GM23338 (cell line): ENCODE data around the gene ZBP1. TPM values are rescaled to one million over a fixed set of nuclear protein-coding genes. Genes with fewer than 3 reads are reported as not detected.

ENCODE experiments used
- CREB1 ChIP-seq: fragments of 250-450 bp; sonication (Bioruptor Pico); IDR thresholded peaks from 2 replicates; pipeline ENCODE4 v1.5.0; 2020; ENCODE audit warnings: low read depth, mild to moderate bottlenecking, moderate library complexity
- EZH2phosphoT487 ChIP-seq: fragments of 200-600 bp; sonication (generic); IDR thresholded peaks from one replicate; pipeline ENCODE4 v1.8.1; 2018; ENCODE audit warnings: antibody characterized with exemption; ENCODE audit not compliant: unreplicated experiment
- ZNF331 ChIP-seq: fragments of 250-450 bp; sonication (Bioruptor Pico); IDR thresholded peaks from 2 replicates; pipeline ENCODE4 v1.5.0; 2020; ENCODE audit warnings: low read depth, mild to moderate bottlenecking, moderate library complexity
- ZNF462 ChIP-seq: fragments of 250-450 bp; sonication (Bioruptor Pico); IDR thresholded peaks from 2 replicates; pipeline ENCODE4 v1.5.0; 2020; ENCODE audit warnings: mild to moderate bottlenecking, moderate library complexity
- polyA plus RNA-seq: library from polyadenylated mRNA; unstranded; fragments of >200 nt; fragmentation: Nextera tagmentation; extraction: Ambion mirVana; gene quantifications from 2 replicates; pipeline ENCODE4 v1.2.1, GENCODE V29; 2016
- total RNA-seq: library from RNA; depleted of rRNA; stranded (reverse); fragments of >200 nt; shearing (Covaris generic); gene quantifications from 2 replicates; pipeline ENCODE4 v1.2.3, GENCODE V29; 2014
- TF ChIP-seq, protein P1 (sequence below), 2 experiments: fragments of 200-600 bp in 1 of 2; sonication (generic) in 1 of 2; conservative IDR thresholded peaks; 2 replicates each; pipeline versions ENCODE4 v1.5.1 to v1.6.1; 2016 to 2017; ENCODE audit warnings: antibody characterized with exemption in 2 of 2, low read depth in 2 of 2, mild to moderate bottlenecking in 2 of 2, moderate library complexity in 1 of 2
- TF ChIP-seq, protein P2 (sequence below): IDR thresholded peaks from one replicate; pipeline ENCODE4 v1.6.1; 2018; ENCODE audit warnings: antibody characterized with exemption; ENCODE audit not compliant: unreplicated experiment

Gene ZBP1
- total and polyA plus RNA-seq, 2 experiments from 2014 or later = not detected

- TF ChIP-seq ZNF462 (no peak), EZH2phosphoT487 (no peak), CREB1 (CRISPR knock-in tag) (no peak), ZNF331 (CRISPR knock-in tag) (no peak)
- TF ChIP-seq, protein P1, sequence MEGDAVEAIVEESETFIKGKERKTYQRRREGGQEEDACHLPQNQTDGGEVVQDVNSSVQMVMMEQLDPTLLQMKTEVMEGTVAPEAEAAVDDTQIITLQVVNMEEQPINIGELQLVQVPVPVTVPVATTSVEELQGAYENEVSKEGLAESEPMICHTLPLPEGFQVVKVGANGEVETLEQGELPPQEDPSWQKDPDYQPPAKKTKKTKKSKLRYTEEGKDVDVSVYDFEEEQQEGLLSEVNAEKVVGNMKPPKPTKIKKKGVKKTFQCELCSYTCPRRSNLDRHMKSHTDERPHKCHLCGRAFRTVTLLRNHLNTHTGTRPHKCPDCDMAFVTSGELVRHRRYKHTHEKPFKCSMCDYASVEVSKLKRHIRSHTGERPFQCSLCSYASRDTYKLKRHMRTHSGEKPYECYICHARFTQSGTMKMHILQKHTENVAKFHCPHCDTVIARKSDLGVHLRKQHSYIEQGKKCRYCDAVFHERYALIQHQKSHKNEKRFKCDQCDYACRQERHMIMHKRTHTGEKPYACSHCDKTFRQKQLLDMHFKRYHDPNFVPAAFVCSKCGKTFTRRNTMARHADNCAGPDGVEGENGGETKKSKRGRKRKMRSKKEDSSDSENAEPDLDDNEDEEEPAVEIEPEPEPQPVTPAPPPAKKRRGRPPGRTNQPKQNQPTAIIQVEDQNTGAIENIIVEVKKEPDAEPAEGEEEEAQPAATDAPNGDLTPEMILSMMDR (conservative IDR thresholded peaks at IDR 0.05; ENCODE audit: low read depth in 2 of 2) = no peak
- TF ChIP-seq, protein P2, sequence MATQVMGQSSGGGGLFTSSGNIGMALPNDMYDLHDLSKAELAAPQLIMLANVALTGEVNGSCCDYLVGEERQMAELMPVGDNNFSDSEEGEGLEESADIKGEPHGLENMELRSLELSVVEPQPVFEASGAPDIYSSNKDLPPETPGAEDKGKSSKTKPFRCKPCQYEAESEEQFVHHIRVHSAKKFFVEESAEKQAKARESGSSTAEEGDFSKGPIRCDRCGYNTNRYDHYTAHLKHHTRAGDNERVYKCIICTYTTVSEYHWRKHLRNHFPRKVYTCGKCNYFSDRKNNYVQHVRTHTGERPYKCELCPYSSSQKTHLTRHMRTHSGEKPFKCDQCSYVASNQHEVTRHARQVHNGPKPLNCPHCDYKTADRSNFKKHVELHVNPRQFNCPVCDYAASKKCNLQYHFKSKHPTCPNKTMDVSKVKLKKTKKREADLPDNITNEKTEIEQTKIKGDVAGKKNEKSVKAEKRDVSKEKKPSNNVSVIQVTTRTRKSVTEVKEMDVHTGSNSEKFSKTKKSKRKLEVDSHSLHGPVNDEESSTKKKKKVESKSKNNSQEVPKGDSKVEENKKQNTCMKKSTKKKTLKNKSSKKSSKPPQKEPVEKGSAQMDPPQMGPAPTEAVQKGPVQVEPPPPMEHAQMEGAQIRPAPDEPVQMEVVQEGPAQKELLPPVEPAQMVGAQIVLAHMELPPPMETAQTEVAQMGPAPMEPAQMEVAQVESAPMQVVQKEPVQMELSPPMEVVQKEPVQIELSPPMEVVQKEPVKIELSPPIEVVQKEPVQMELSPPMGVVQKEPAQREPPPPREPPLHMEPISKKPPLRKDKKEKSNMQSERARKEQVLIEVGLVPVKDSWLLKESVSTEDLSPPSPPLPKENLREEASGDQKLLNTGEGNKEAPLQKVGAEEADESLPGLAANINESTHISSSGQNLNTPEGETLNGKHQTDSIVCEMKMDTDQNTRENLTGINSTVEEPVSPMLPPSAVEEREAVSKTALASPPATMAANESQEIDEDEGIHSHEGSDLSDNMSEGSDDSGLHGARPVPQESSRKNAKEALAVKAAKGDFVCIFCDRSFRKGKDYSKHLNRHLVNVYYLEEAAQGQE = no peak
Measured at GRCh38 chr20:57659517-57660180, 39.4 kb upstream of the ZBP1 start (continued).
